ENCODE results near the gene THRA. TPM values are rescaled to one million over a fixed set of nuclear protein-coding genes. Genes with fewer than 3 reads are reported as not detected.

The THRA gene
- total and polyA plus RNA-seq, 9 of the 15 experiments (the other 6 are each of a cell fraction or from before 2014, with no cell fraction given) = 0.34 to 23.4 (median 12.7) TPM

DNA sequence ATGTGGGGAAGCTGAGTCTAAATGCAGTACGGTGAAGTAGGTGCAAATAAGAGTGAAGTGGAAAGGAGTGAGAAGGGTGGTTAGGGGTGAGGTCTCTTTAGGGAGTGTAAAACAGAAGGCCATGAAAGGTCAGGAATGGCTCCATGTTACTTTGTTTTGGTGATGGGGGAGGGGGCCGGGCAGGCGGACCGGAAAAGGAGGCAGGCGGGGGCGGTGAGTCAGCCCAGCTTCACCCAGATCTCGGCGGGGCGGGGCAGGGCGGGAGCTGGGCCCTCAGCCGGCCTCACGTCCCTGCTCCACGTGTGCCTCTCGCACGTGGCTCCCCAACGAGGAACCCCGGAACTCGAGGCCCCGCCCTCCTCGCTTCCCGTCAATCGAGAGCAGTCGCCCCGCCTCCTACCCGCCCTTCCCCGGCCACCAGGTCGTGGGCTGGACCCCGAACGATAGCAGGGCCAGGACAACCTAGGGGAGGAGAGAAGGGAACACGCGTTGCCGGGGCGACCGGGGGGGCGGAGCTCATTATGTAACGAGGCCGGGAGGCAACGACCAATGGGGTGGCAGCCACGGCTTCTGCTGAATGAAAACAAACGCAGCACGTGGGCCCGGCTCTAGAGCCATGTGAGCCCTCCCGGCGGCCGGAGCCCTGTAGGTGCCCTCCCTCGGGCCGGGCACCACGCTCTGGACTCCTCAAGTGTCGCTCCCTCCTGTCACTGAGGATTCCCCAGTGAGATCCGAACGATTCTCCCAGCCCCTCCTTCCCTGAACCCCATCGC is 36.3 kb downstream of the THRA start (continued):
- no peak for TF ChIP-seq CHD4 (IDR thresholded peaks at IDR 0.05; ENCODE audit: insufficient read depth, insufficient replicate concordance, low read depth, low read length, poor library complexity, severe bottlenecking)
- peak; percentile 48; the same call in 1 of the 2 replicates for TF ChIP-seq SMARCC2 (IDR thresholded peaks at IDR 0.05; ENCODE audit: low read depth)
- TF ChIP-seq TAF1 (IDR thresholded peaks at IDR 0.05; ENCODE audit: control insufficient read depth, extremely low read depth, insufficient read depth, low read length, severe bottlenecking) = peak; percentile 74
- no peak for TF ChIP-seq MCM3 (IDR thresholded peaks at IDR 0.05)
- TF ChIP-seq EHMT2 (IDR thresholded peaks at IDR 0.05) = peak; percentile 83
- 0 out of 2 replicates have a peak, but pooled peaks have one; percentile 43 for TF ChIP-seq TCF7 (IDR thresholded peaks at IDR 0.05; ENCODE audit: borderline replicate concordance)
- TF ChIP-seq, protein P1, sequence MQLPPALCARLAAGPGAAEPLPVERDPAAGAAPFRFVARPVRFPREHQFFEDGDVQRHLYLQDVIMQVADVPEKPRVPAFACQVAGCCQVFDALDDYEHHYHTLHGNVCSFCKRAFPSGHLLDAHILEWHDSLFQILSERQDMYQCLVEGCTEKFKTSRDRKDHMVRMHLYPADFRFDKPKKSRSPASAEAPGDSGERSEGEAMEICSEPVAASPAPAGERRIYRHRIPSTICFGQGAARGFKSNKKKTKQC (CRISPR knock-in tag; IDR thresholded peaks at IDR 0.05) = no peak
- no peak for TF ChIP-seq XRCC5 (IDR thresholded peaks at IDR 0.05; ENCODE audit: low read depth, low read length)
- TF ChIP-seq, protein P2, sequence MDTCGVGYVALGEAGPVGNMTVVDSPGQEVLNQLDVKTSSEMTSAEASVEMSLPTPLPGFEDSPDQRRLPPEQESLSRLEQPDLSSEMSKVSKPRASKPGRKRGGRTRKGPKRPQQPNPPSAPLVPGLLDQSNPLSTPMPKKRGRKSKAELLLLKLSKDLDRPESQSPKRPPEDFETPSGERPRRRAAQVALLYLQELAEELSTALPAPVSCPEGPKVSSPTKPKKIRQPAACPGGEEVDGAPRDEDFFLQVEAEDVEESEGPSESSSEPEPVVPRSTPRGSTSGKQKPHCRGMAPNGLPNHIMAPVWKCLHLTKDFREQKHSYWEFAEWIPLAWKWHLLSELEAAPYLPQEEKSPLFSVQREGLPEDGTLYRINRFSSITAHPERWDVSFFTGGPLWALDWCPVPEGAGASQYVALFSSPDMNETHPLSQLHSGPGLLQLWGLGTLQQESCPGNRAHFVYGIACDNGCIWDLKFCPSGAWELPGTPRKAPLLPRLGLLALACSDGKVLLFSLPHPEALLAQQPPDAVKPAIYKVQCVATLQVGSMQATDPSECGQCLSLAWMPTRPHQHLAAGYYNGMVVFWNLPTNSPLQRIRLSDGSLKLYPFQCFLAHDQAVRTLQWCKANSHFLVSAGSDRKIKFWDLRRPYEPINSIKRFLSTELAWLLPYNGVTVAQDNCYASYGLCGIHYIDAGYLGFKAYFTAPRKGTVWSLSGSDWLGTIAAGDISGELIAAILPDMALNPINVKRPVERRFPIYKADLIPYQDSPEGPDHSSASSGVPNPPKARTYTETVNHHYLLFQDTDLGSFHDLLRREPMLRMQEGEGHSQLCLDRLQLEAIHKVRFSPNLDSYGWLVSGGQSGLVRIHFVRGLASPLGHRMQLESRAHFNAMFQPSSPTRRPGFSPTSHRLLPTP (IDR thresholded peaks at IDR 0.05; ENCODE audit: borderline replicate concordance, extremely low read depth, insufficient read length) = no peak
- no peak for TF ChIP-seq ZNF668 (CRISPR knock-in tag; IDR thresholded peaks at IDR 0.05)
- no peak for TF ChIP-seq ZC3H11A (IDR thresholded peaks at IDR 0.05; ENCODE audit: low read depth, low read length)
- peak; percentile 66; the same call in 1 of the 2 replicates for TF ChIP-seq ZNF584 (CRISPR knock-in tag; IDR thresholded peaks at IDR 0.05; ENCODE audit: low read depth)
- TF ChIP-seq ZSCAN29 (IDR thresholded peaks at IDR 0.05) = no peak; the same call in 1 of the 2 replicates
- no peak for TF ChIP-seq ZKSCAN1 (IDR thresholded peaks at IDR 0.05; ENCODE audit: low read depth, low read length)
- peak; percentile 86 for TF ChIP-seq FOXJ2 (tag; IDR thresholded peaks at IDR 0.05)
- no peak for TF ChIP-seq CREBBP (IDR thresholded peaks at IDR 0.05; ENCODE audit: low read depth, low read length)
- no peak for TF ChIP-seq ETV6 (IDR thresholded peaks at IDR 0.05; ENCODE audit: borderline replicate concordance in 1 of 2, low read depth in 2 of 2, low read length in 1 of 2)
- no peak for TF ChIP-seq ETV6 (CRISPR knock-in tag; IDR thresholded peaks at IDR 0.05; ENCODE audit: borderline replicate concordance)
- TF ChIP-seq CAMTA2 (CRISPR knock-in tag; conservative IDR thresholded peaks at IDR 0.05) = no peak
- TF ChIP-seq GABPB2 (CRISPR knock-in tag; conservative IDR thresholded peaks at IDR 0.05) = no peak
- TF ChIP-seq, protein P3, sequence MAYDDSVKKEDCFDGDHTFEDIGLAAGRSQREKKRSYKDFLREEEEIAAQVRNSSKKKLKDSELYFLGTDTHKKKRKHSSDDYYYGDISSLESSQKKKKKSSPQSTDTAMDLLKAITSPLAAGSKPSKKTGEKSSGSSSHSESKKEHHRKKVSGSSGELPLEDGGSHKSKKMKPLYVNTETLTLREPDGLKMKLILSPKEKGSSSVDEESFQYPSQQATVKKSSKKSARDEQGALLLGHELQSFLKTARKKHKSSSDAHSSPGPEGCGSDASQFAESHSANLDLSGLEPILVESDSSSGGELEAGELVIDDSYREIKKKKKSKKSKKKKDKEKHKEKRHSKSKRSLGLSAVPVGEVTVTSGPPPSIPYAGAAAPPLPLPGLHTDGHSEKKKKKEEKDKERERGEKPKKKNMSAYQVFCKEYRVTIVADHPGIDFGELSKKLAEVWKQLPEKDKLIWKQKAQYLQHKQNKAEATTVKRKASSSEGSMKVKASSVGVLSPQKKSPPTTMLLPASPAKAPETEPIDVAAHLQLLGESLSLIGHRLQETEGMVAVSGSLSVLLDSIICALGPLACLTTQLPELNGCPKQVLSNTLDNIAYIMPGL (CRISPR knock-in tag; IDR thresholded peaks at IDR 0.05) = no peak; the same call in 1 of the 2 replicates
- TF ChIP-seq PPARD (CRISPR knock-in tag; IDR thresholded peaks at IDR 0.05) = no peak

Data from K562 (cell line).